ENCODE measurements around the gene PAPPA2.

Gene PAPPA2

GRCh38 chr1:176858433-176858916 lies 395.5 kb downstream of the PAPPA2 start:
- H3K4me3 ChIP-seq (ENCODE audit: low read length in 2 of 2): no peak overlapping the region
- no peaks in the 10 kb centered on the region for H3K9me3 ChIP-seq (ENCODE audit: control insufficient read depth in 2 of 2, low read length in 2 of 2)
- no peak overlapping the region for H3K9ac ChIP-seq (ENCODE audit: low read depth in 1 of 2, low read length in 2 of 2)
- no peaks in the 10 kb centered on the region for H3K36me3 ChIP-seq (ENCODE audit: control insufficient read depth in 2 of 2, insufficient read depth in 2 of 2, low read length in 2 of 2)
- no peaks in the 10 kb centered on the region for H3K27me3 ChIP-seq (ENCODE audit: control insufficient read depth in 2 of 2, insufficient read depth in 2 of 2, low read length in 2 of 2)
- H3K4me1 ChIP-seq (ENCODE audit: control insufficient read depth in 2 of 2, insufficient read depth in 2 of 2, low read length in 2 of 2): no peaks in the 10 kb centered on the region
- no peak overlapping the region for H3K27ac ChIP-seq (ENCODE audit: low read depth in 2 of 2, low read length in 2 of 2)

GRCh38 chr1:176863613-176864012 lies 400.6 kb downstream of the PAPPA2 start:
- no peak overlapping the region for H3K27ac ChIP-seq (ENCODE audit: low read depth in 2 of 2, low read length in 2 of 2)
- no peak overlapping the region for H3K9ac ChIP-seq (ENCODE audit: low read depth in 1 of 2, low read length in 2 of 2)
- no peaks in the 10 kb centered on the region for H3K36me3 ChIP-seq (ENCODE audit: control insufficient read depth in 2 of 2, insufficient read depth in 2 of 2, low read length in 2 of 2)
- no peaks in the 10 kb centered on the region for H3K4me1 ChIP-seq (ENCODE audit: control insufficient read depth in 2 of 2, insufficient read depth in 2 of 2, low read length in 2 of 2)
- H3K4me3 ChIP-seq (ENCODE audit: low read length in 2 of 2): no peak overlapping the region
- H3K9me3 ChIP-seq (ENCODE audit: control insufficient read depth in 2 of 2, low read length in 2 of 2): no peaks in the 10 kb centered on the region
- no peaks in the 10 kb centered on the region for H3K27me3 ChIP-seq (ENCODE audit: control insufficient read depth in 2 of 2, insufficient read depth in 2 of 2, low read length in 2 of 2)

GRCh38 chr1:176864211-176864610 lies 401.2 kb downstream of the PAPPA2 start:
- Histone ChIP-seq H3K27ac (ENCODE audit: low read depth in 2 of 2, low read length in 2 of 2) (no peak overlapping the region), H3K36me3 (ENCODE audit: control insufficient read depth in 2 of 2, insufficient read depth in 2 of 2, low read length in 2 of 2) (no peaks in the 10 kb centered on the region), H3K4me1 (ENCODE audit: control insufficient read depth in 2 of 2, insufficient read depth in 2 of 2, low read length in 2 of 2) (no peaks in the 10 kb centered on the region), H3K4me3 (ENCODE audit: low read length in 2 of 2) (no peak overlapping the region), H3K27me3 (ENCODE audit: control insufficient read depth in 2 of 2, insufficient read depth in 2 of 2, low read length in 2 of 2) (no peaks in the 10 kb centered on the region), H3K9ac (ENCODE audit: low read depth in 1 of 2, low read length in 2 of 2) (no peak overlapping the region), H3K9me3 (ENCODE audit: control insufficient read depth in 2 of 2, low read length in 2 of 2) (no peaks in the 10 kb centered on the region)

GRCh38 chr1:176866011-176866714 lies 403.2 kb downstream of the PAPPA2 start:
- Histone ChIP-seq H3K4me3 (ENCODE audit: low read length in 2 of 2) (no peak overlapping the region), H3K27me3 (ENCODE audit: control insufficient read depth in 2 of 2, insufficient read depth in 2 of 2, low read length in 2 of 2) (no peaks in the 10 kb centered on the region), H3K4me1 (ENCODE audit: control insufficient read depth in 2 of 2, insufficient read depth in 2 of 2, low read length in 2 of 2) (no peaks in the 10 kb centered on the region), H3K27ac (ENCODE audit: low read depth in 2 of 2, low read length in 2 of 2) (no peak overlapping the region), H3K9ac (ENCODE audit: low read depth in 1 of 2, low read length in 2 of 2) (no peak overlapping the region), H3K36me3 (ENCODE audit: control insufficient read depth in 2 of 2, insufficient read depth in 2 of 2, low read length in 2 of 2) (no peaks in the 10 kb centered on the region), H3K9me3 (ENCODE audit: control insufficient read depth in 2 of 2, low read length in 2 of 2) (no peaks in the 10 kb centered on the region)

- H3K9me3 ChIP-seq (ENCODE audit: control insufficient read depth in 2 of 2, low read length in 2 of 2): no peaks in the 10 kb centered on the region
- H3K4me3 ChIP-seq (ENCODE audit: low read length in 2 of 2): no peak overlapping the region
- H3K4me1 ChIP-seq (ENCODE audit: control insufficient read depth in 2 of 2, insufficient read depth in 2 of 2, low read length in 2 of 2): no peaks in the 10 kb centered on the region
- no peaks in the 10 kb centered on the region for H3K27me3 ChIP-seq (ENCODE audit: control insufficient read depth in 2 of 2, insufficient read depth in 2 of 2, low read length in 2 of 2)
- no peaks in the 10 kb centered on the region for H3K36me3 ChIP-seq (ENCODE audit: control insufficient read depth in 2 of 2, insufficient read depth in 2 of 2, low read length in 2 of 2)
- H3K9ac ChIP-seq (ENCODE audit: low read depth in 1 of 2, low read length in 2 of 2): no peak overlapping the region
- H3K27ac ChIP-seq (ENCODE audit: low read depth in 2 of 2, low read length in 2 of 2): no peak overlapping the region
These were observed 406.6 kb downstream of the PAPPA2 start for GRCh38 chr1:176869577-176869976.

GRCh38 chr1:176876966-176877515 lies 414.1 kb downstream of the PAPPA2 start:
- H3K9ac ChIP-seq (ENCODE audit: low read depth in 1 of 2, low read length in 2 of 2): no peak overlapping the region

GRCh38 chr1:176877557-176877956 lies 414.6 kb downstream of the PAPPA2 start:
- no peaks in the 10 kb centered on the region for H3K36me3 ChIP-seq (ENCODE audit: control insufficient read depth in 2 of 2, insufficient read depth in 2 of 2, low read length in 2 of 2)
- H3K27me3 ChIP-seq (ENCODE audit: control insufficient read depth in 2 of 2, insufficient read depth in 2 of 2, low read length in 2 of 2): no peaks in the 10 kb centered on the region
- no peaks in the 10 kb centered on the region for H3K4me1 ChIP-seq (ENCODE audit: control insufficient read depth in 2 of 2, insufficient read depth in 2 of 2, low read length in 2 of 2)
- no peak overlapping the region for H3K4me3 ChIP-seq (ENCODE audit: low read length in 2 of 2)
- no peak overlapping the region for H3K27ac ChIP-seq (ENCODE audit: low read depth in 2 of 2, low read length in 2 of 2)
- no peak overlapping the region for H3K9ac ChIP-seq (ENCODE audit: low read depth in 1 of 2, low read length in 2 of 2)
- no peaks in the 10 kb centered on the region for H3K9me3 ChIP-seq (ENCODE audit: control insufficient read depth in 2 of 2, low read length in 2 of 2)

More at GRCh38 chr1:176876966-176877515, 414.1 kb downstream of the PAPPA2 start:
- H3K27ac ChIP-seq (ENCODE audit: low read depth in 2 of 2, low read length in 2 of 2): no peak overlapping the region
- H3K36me3 ChIP-seq (ENCODE audit: control insufficient read depth in 2 of 2, insufficient read depth in 2 of 2, low read length in 2 of 2): no peaks in the 10 kb centered on the region
- no peaks in the 10 kb centered on the region for H3K27me3 ChIP-seq (ENCODE audit: control insufficient read depth in 2 of 2, insufficient read depth in 2 of 2, low read length in 2 of 2)
- H3K4me1 ChIP-seq (ENCODE audit: control insufficient read depth in 2 of 2, insufficient read depth in 2 of 2, low read length in 2 of 2): no peaks in the 10 kb centered on the region
- H3K9me3 ChIP-seq (ENCODE audit: control insufficient read depth in 2 of 2, low read length in 2 of 2): no peaks in the 10 kb centered on the region
- H3K4me3 ChIP-seq (ENCODE audit: low read length in 2 of 2): no peak overlapping the region

- Histone ChIP-seq H3K36me3 (ENCODE audit: control insufficient read depth in 2 of 2, insufficient read depth in 2 of 2, low read length in 2 of 2) (no peaks in the 10 kb centered on the region), H3K4me3 (ENCODE audit: low read length in 2 of 2) (no peak overlapping the region)
These were observed 416.0 kb downstream of the PAPPA2 start for GRCh38 chr1:176878750-176879536.

GRCh38 chr1:176879784-176880620 lies 417.0 kb downstream of the PAPPA2 start:
- Histone ChIP-seq H3K4me3 (ENCODE audit: low read length in 2 of 2) (no peak overlapping the region), H3K4me1 (ENCODE audit: control insufficient read depth in 2 of 2, insufficient read depth in 2 of 2, low read length in 2 of 2) (no peaks in the 10 kb centered on the region), H3K9ac (ENCODE audit: low read depth in 1 of 2, low read length in 2 of 2) (no peak overlapping the region), H3K27me3 (ENCODE audit: control insufficient read depth in 2 of 2, insufficient read depth in 2 of 2, low read length in 2 of 2) (no peaks in the 10 kb centered on the region), H3K36me3 (ENCODE audit: control insufficient read depth in 2 of 2, insufficient read depth in 2 of 2, low read length in 2 of 2) (no peaks in the 10 kb centered on the region), H3K9me3 (ENCODE audit: control insufficient read depth in 2 of 2, low read length in 2 of 2) (no peaks in the 10 kb centered on the region), H3K27ac (ENCODE audit: low read depth in 2 of 2, low read length in 2 of 2) (no peak overlapping the region)

More at GRCh38 chr1:176878750-176879536, 416.0 kb downstream of the PAPPA2 start:
- H3K27ac ChIP-seq (ENCODE audit: low read depth in 2 of 2, low read length in 2 of 2): no peak overlapping the region
- no peaks in the 10 kb centered on the region for H3K4me1 ChIP-seq (ENCODE audit: control insufficient read depth in 2 of 2, insufficient read depth in 2 of 2, low read length in 2 of 2)
- H3K9ac ChIP-seq (ENCODE audit: low read depth in 1 of 2, low read length in 2 of 2): no peak overlapping the region
- no peaks in the 10 kb centered on the region for H3K27me3 ChIP-seq (ENCODE audit: control insufficient read depth in 2 of 2, insufficient read depth in 2 of 2, low read length in 2 of 2)
- H3K9me3 ChIP-seq (ENCODE audit: control insufficient read depth in 2 of 2, low read length in 2 of 2): no peaks in the 10 kb centered on the region
